NT2/D1 (cell line): ENCODE measurements around the gene OR10H3.
"Not testable (repeated sequence)": the region's sequence is repeated elsewhere in the genome, so short reads cannot be mapped to it uniquely, and the experiment has no call there.

Experiments used
- DNase-seq: peaks from one replicate; pipeline ENCODE4 v3.0.0-alpha.2; 2011; ENCODE audit warnings: low read depth, low spot score
- H3K27me3 ChIP-seq: 2 replicates; pipeline ENCODE4 v1.6.0; 2011; ENCODE audit warnings: mild to moderate bottlenecking; ENCODE audit not compliant: insufficient read length, insufficient read depth
- H3K36me3 ChIP-seq: 2 replicates; pipeline ENCODE4 v1.6.1; 2011; ENCODE audit warnings: mild to moderate bottlenecking, low read length, mixed read lengths; ENCODE audit not compliant: insufficient read depth, insufficient read length
- H3K4me1 ChIP-seq: 2 replicates; pipeline ENCODE4 v1.5.1; 2011; ENCODE audit not compliant: insufficient read depth, insufficient read length
- H3K4me3 ChIP-seq: 2 replicates; pipeline ENCODE4 v1.5.1; 2011; ENCODE audit warnings: low read depth; ENCODE audit not compliant: insufficient read length
- H3K9ac ChIP-seq: 2 replicates; pipeline ENCODE4 v1.6.0; 2011; ENCODE audit warnings: low read depth; ENCODE audit not compliant: insufficient read length
- H3K9me3 ChIP-seq: 2 replicates; pipeline ENCODE4 v1.5.1; 2011; ENCODE audit warnings: mild to moderate bottlenecking, low read length; ENCODE audit not compliant: insufficient read depth
- SUZ12 ChIP-seq: IDR thresholded peaks from 2 replicates; pipeline ENCODE4 v1.6.1; 2011; ENCODE audit not compliant: insufficient read length, insufficient read depth; ENCODE audit errors: extremely low read depth
- YY1 ChIP-seq: IDR thresholded peaks from 2 replicates; pipeline ENCODE4 v1.6.1; 2011; ENCODE audit not compliant: insufficient read length, insufficient read depth
- ZNF274 ChIP-seq: IDR thresholded peaks from 2 replicates; pipeline ENCODE4 v1.6.1; 2011; ENCODE audit warnings: mild to moderate bottlenecking, low read depth, low read length

OR10H3 gene

GRCh38 chr19:15758379-15758778 is 20.6 kb downstream of the OR10H3 start:
- Histone ChIP-seq H3K9me3 (no peaks in the 10 kb centered on the region), H3K36me3 (no peaks in the 10 kb centered on the region), H3K4me1 (no peaks in the 10 kb centered on the region), H3K4me3 (no peak overlapping the region), H3K9ac (no peak overlapping the region), H3K27me3 (peaks cover 13% of the 10 kb centered on the region)
- TF ChIP-seq YY1: no peak
- TF ChIP-seq ZNF274: no peak
- TF ChIP-seq SUZ12: no peak
- DNase-seq: no peak

DNA sequence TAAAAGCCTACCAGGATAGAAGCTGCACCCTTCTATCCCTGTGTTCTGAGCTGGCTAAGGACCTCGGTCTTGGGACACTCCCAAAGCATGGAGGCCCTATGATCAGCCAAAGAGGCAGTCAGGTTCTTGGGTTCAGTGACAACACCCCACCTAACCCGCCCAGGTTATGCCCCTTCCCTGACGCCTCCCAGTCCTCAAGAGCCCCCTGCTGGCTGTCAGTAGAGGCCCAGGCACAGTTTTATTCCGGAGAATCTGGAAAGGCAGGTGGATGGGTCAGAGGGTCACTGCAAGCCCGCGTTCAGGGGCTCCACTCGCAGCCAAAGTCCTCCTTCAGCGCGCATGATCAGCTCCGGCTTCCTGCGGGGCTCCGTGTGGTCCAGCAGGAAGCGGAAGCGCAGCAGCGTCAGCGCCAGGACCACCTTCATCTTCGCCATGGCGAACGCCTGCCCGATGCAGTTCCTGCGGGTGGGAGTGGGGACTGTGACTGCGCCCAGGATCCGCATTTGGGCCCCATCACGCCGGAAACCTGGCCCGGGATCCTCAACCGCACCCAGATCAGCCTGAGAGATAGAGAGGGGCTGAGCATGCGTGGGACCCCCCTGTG is 22.3 kb downstream of the OR10H3 start:
- no peaks in the 10 kb centered on the region for H3K4me1 ChIP-seq
- TF ChIP-seq SUZ12 (no peak), ZNF274 (no peak), YY1 (no peak)
- no peak for DNase-seq
- no peaks in the 10 kb centered on the region for H3K36me3 ChIP-seq
- peak overlapping the region; percentile 22 for H3K4me3 ChIP-seq
- no peaks in the 10 kb centered on the region for H3K9me3 ChIP-seq
- H3K27me3 ChIP-seq: peaks cover 14% of the 10 kb centered on the region
- H3K9ac ChIP-seq: peak overlapping the region; percentile 42

DNA sequence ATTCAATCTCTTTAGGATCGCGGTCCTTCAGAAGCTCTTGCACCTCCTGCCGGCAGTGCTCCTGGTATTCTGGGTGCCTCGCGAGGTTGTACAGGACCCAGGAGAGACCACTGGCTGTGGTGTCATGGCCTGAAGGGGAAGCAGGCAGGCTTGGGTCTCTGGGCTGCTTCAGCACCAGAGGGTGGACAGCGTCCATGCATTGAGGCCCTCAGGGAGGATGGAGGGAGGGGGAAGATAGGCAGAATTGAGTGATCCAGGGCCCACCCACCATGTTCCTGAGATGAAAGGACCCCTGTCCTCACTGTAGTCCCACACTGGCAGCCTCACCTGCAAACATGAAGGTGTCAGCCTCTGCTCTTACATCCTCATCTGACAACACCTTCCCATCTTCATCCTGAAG is 31.8 kb downstream of the OR10H3 start:
- H3K9ac ChIP-seq: no peak overlapping the region
- peaks cover 31% of the 10 kb centered on the region for H3K27me3 ChIP-seq

DNA sequence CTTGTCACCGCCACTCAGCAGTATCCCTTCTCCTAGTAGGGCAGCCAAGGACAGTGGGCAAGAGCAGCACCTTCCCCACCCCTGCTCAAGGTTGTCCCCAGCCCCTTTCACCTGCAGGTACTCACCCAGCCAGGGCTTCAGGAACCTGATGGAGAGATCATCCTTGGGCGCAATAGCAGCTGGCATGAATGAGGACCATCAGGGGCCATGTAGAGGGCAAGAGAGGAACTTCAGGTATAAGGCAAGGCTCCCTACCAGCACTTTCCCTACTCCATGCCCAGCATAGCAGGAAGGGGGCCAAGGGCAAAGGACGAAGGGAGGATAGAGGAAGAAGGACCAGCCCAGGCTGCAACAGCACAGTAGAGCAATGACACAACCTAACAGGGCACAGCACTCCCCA is 36.4 kb downstream of the OR10H3 start:
- H3K4me3 ChIP-seq, H3K36me3 ChIP-seq, H3K9ac ChIP-seq, H3K4me1 ChIP-seq, DNase-seq, H3K9me3 ChIP-seq: not testable (repeated sequence)
- peaks cover 13% of the 10 kb centered on the region for H3K27me3 ChIP-seq

More for the DNA sequence above, 31.8 kb downstream of the OR10H3 start:
- no peak overlapping the region for H3K4me3 ChIP-seq
- no peak for DNase-seq
- no peaks in the 10 kb centered on the region for H3K36me3 ChIP-seq
- H3K4me1 ChIP-seq: no peaks in the 10 kb centered on the region
- H3K9me3 ChIP-seq: no peaks in the 10 kb centered on the region
- no peak for TF ChIP-seq YY1
- TF ChIP-seq ZNF274: no peak

- DNase-seq: no peak
- no peak for TF ChIP-seq ZNF274
- no peak overlapping the region for H3K4me3 ChIP-seq
- H3K36me3 ChIP-seq: no peaks in the 10 kb centered on the region
- H3K9me3 ChIP-seq: no peaks in the 10 kb centered on the region; the same call in 1 of the 2 replicates
- H3K4me1 ChIP-seq: peaks cover 3% of the 10 kb centered on the region
- H3K9ac ChIP-seq: no peak overlapping the region
- H3K27me3 ChIP-seq: peaks cover 13% of the 10 kb centered on the region
These were observed 37.5 kb downstream of the OR10H3 start for GRCh38 chr19:15775249-15775648.

DNA sequence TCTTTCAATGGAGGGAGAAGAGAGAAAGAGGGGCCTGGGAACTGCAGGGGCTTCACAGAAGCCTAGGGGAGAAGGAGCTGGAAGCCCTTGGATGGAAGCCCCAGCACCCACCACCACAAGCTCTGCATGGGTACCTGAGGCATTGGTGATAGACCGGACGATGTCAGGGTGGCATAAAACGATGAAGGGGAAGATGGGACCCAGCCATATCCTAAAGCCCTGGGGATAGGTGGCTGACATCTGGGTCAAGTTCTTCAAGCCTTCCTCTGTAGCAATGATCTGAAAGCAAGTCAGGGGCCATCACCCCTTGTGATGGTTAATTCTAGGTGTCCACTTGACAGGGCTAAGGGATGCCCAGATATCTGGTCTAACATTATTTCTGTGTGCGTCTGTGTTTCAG is 38.5 kb downstream of the OR10H3 start:
- DNase-seq: no peak
- H3K9ac ChIP-seq: no peak overlapping the region
- no peak for TF ChIP-seq YY1
- no peak for TF ChIP-seq ZNF274
- TF ChIP-seq SUZ12: no peak
- H3K4me1 ChIP-seq: peaks cover 8% of the 10 kb centered on the region
- no peak overlapping the region for H3K4me3 ChIP-seq
- no peaks in the 10 kb centered on the region; the same call in 1 of the 2 replicates for H3K9me3 ChIP-seq
- H3K36me3 ChIP-seq: no peaks in the 10 kb centered on the region
- peaks cover 13% of the 10 kb centered on the region for H3K27me3 ChIP-seq

DNA sequence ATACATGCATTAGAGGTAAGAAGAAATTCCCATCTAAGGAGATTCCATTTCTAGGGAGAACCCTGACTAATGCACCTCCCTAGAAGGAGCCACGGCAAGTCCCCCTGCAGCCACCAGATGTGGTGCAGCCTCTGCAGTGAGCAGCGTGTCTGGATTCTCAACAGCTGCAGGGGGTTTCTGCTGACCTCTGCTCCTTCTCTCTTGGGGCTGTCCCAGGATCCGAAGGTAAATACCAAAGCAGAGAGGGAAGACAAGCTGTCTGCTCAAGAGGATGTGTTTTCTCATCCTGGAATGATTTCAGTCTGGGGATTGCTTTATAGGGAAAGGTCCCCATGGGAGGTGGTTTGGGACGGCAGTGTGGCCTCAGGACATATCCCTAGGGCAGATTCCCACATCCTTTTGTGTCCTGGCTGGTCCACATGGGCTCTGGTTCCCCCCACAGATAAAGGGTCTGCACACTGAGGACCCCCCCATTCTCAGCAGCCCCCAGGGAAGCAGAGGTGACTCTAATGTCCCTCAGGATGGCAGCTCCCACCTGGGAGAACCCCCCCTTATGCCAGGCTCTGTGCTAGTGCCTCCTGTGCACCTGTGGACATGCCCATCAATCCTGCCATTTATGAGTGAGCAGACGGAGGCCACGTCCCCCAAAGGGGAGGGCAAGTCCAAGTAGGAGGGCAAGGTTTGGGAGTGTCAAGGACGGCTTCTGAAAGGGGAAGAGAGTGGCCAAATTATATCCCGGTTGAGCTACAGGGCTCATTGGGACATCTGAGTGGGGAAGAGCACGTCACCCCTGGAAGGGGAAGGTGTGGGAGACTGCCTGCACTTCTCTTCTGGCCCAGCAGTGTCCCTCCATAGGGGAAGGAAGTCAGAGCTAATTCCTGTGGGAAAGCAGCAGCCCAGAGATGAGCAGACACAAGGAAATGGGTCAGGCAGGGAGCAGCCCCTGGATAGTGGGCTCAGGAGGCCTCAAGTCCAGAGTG is 39.5 kb downstream of the OR10H3 start:
- Histone ChIP-seq H3K4me3 (no peak overlapping the region), H3K9ac (no peak overlapping the region), H3K36me3 (no peaks in the 10 kb centered on the region), H3K27me3 (peaks cover 13% of the 10 kb centered on the region), H3K9me3 (no peaks in the 10 kb centered on the region; the same call in 1 of the 2 replicates), H3K4me1 (peaks cover 10% of the 10 kb centered on the region)
- no peak for DNase-seq
- TF ChIP-seq YY1: no peak
- TF ChIP-seq ZNF274: no peak
- no peak for TF ChIP-seq SUZ12
